NCI-H345 (cell line): Measurements from ENCODE around the gene FKBP7.
"Not testable (repeated sequence)": the region's sequence is repeated elsewhere in the genome, so short reads cannot be mapped to it uniquely, and the experiment has no call there.

ENCODE experiments used
- DNase-seq: peaks from one replicate; lab custom pipeline; 2025; lab: John Stamatoyannopoulos, UW

The FKBP7 gene

DNA sequence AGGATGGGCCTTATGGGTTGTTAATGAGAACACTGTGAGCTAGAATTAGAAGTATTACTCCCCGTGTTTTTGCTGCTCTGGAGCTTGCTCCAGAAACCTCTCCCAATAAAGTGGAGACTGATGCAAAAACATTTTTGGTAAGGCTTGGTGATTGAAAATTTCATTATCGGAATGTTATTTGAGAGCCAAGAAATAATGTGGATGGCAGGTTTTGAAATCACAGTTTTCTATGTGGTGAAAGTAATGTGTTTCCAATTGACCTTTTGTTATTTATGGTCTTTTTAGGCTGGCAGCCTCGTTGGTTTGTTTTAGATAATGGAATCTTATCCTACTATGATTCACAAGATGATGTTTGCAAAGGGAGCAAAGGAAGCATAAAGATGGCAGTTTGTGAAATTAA, 7.0 kb upstream of the FKBP7 start:
- no peak for DNase-seq

DNA sequence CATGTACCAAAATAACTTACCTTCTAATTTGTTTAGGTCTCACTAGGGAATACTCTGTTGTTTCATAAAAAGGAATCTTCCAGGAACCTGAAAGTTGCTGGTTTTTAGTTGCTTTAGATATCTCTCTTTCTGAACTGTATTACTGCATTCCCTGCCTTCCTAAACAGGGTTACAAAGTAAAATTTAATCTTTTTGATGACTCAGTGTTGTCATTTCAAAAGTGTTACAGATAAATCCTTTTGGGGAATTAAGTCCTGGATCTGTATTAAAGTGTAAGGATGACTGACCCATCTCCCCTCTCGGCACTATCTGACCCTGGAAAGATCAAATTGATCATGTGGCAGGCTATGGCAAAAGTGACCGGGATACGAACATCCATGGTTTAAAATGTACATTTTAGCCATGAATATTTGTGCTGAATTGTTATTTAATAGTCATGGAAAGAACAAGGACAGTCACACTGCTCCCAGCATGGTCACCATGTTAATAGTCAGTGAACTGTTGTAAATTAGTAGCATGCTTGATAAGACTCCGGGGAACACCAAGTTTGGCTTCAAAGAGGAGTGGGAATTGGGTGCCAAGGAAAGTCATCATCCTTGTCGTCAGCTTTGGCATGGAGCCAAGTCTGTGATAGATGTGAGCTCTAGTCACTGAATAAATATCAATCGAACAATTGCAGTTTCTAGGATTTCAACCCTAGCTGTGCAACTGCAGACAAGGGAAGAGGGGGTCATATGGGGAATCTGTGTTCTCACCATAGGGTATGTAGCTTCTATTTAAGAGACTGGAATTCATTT, 6.0 kb upstream of the FKBP7 start:
- DNase-seq, result peak; percentile 92

DNA sequence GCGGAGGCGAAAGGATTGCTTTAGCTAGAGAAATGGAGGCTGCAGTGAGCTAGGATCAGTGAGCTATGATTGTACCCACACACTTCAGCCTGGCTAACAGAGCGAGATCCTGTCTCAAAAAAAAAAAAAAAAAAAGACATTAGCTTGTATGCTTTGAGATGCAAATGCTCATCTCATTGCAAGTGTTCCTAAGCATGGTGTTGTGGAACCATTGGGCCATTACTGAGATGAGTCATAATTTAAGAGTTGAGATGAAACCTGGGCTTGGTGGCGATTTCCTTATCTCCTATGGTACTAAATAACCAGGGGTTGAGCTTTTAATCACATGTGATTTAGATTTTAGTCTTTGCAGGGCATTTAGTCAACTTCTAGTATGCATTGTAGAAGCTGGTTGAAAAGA, 4.0 kb upstream of the FKBP7 start:
- peak; percentile 38 for DNase-seq

DNA sequence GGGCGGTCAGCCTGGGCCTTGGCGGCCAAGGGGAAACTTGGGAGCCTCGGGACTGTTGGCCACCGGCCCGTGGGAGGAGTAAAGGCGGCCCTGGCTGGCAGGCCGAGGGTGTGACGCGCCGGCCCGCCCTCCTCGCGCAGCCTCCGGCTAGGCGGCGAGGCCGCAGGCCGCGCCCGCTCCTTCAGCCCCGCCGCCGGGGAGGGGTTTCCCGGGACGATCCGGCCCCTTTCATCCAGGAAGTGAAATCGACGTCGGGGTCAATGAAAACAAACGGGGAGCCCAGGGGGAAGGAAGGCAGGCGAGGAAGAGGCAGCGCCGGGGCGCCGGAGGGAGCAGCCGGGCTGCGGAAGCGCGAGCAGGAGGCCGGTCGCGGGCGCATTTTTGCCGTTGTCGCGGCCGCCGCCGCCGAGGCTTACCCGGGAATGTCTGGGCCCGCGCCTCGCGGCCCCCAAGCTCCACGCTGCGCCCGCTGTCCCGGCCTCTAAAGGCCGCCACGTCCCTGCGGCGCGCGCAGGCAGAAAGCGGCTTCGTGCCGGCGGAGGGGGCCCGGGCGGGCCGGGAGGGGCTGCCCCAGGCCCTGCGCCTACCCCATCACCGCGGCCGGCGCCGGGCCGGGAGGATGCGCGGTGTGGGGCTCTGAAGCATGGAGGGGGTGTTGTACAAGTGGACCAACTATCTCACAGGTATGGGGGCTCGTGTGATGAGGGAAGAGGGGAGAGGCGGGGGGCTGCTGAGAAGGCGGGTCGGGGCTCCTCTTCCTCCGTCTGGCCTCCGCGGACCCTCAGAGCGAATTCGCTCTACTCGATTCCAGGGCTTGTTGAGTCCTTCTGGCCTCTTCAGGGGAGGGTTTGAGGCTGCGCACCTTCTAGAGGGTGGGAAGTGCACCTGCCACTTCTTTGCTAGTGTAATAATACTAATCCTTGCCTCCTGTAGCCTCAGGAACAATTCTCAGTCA, 2.1 kb upstream of the FKBP7 start, which contains the start of gene PLEKHA3:
TSS of gene PLEKHA3 (plus strand) at position 231 of the 955 bp plus-strand sequence. CDS start at position 644, 413 bp downstream.
- peak; percentile 91 for DNase-seq

DNA sequence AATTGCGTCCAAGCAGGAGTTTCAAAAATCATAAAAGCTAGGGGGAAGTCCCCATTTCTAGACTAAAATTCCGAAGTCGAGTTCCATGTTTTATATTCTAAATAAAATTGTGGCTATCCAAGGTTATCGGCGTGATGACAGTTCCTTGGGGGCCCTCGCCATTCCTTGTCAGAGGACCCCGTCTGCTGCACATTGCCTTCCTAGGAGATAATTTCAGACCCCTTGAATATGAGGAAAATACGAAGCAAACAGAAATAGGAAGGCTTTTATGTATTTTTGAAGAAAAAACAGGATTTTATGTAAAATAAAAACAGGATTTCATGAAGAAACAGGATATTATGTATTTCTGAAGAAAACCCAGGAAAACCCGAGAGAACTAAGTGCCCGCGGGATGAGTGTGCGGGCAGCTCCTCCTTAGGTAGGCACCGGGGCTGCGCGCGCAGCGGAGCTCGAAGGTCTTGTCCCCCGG, 1.4 kb upstream of the FKBP7 start:
- no peak for DNase-seq

DNA sequence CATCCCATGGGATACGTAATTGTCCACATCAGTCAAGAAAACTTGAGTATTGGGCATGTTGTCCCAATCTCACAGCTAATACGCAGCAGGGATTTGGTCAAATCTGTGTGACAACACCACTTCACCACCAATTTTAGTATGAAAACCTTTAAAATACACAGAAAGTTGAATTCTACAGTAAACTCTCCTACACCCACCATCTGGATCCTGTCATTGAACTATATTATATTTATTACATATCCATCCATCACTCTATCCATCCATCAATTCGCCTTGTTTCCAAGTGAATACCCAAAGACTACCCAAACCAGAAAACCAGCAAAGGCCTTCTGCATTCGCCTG, 846 bp upstream of the FKBP7 start:
- no peak for DNase-seq

DNA sequence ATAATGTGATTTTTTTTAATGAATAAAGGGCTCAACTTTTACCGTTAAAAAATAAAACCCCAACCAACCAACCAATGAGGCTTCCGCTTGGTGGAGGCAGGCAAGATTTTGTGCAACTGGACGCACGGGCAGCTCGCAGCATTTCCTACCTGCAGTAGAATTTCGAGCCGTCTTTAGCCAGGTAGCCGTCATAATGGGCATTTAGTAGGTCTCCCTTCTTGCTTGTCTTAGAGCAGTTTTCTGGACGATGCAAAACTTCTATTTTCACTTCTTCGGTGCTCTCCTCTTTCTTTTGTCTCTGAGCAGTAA, 316 bp downstream of the FKBP7 start:
- peak; percentile 24 for DNase-seq

DNA sequence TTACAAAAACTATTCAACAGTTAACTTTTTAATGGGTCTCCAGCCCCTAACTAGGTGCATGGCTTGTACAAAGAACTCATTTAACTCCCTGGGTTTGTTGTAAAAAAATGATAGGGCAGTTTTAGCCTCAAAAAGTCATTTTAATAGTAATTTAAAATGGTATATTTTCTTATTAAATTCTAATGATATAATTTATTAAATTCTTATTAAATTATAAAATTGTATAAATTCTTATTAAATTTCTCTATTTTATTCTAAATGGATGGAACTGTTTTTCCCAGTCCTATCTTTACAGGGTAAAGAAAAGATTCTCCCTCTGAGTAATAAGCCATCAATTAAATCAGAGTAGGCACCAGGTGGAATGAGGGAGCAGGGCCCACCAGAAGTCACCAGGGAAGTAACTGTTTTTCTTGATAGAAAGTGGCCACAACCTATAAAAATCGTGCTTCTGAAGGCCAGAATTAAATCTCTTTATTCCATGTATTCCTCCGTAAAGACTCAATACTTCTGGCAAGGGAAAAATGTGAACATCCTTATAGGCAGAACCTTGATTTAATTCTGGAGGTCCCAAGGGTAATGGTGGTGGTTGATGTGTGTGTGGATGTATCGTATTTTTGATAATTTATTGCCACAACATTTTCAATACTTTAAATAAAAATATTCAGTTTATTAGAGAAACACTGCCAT, 814 bp downstream of the FKBP7 start:
- no peak for DNase-seq

DNA sequence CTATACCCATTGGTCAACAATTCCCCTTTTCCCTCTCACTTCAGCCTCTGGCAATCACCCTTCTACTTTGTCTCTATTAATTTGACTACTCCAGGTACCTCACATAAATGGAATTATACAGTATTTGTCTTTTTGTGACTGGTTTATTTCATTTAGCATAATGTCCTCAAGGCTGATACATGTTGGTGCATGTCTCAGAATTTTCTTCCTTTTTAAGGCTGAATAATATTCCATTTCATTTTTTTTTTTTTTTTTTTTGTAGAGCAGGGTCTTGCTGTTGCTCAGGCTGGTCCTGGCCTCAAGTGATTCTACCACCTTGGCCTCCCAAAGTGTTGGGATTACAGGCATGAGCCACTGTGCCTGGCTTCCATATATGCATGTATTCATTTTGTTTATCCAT, 1.9 kb downstream of the FKBP7 start:
- DNase-seq, result no peak

DNA sequence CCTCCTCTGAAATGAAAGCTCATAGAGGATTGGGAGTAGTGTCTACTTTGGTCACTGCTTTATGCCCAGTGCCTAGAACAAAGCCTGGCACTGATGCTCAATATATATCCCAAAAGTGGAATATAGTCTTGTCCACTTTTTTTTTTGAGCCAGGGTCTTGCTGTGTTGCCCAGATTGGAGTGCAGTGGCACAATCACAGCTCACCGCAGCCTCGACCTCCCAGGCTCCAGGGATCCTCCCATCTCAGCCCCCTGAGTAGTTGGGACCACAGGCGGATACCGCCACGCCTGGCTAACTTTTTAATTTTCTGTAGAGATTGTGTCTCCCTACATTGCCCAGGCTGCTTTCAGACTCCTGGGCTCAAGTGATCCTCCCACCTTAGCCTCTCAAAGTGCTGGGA, 3.8 kb downstream of the FKBP7 start:
- no peak for DNase-seq

DNA sequence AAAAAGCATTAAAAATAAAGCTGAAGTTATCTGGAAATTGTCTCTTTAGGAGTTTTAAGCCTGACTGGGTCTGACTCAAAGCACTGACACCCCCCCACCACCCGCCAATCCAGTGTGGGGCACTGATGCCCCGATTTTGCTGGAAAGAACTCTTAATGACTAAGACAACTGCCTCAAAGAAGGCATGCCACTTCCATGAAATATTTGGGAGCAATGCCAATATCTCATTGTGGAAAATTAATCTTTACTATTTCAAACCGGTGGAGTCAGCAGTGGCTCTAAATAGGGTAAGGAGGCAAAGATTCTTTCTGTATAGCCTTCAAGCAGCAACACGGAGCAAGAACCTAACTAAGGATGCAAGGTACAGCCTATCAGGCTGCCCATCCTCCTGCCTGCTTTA, 4.5 kb downstream of the FKBP7 start:
- no peak for DNase-seq

DNA sequence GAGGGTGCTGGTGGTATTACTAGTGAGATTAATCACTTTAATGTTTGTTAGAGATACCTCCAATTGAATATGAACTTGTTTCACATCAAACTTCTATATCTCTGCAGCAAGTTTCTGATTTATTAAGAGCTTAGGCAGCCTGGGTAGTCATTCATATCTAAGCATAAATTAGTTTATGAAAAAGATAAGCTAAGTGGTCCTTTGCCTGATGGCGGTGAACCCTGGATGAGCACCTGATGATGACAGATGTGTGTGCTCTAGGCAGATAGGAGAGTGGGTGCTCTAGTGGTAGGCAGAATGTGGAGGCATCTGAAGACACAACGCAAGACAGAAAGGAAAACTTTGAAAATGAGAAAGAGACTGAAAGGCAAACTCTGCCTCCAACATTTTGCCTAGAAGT, 5.0 kb downstream of the FKBP7 start:
- DNase-seq, result no peak

DNA sequence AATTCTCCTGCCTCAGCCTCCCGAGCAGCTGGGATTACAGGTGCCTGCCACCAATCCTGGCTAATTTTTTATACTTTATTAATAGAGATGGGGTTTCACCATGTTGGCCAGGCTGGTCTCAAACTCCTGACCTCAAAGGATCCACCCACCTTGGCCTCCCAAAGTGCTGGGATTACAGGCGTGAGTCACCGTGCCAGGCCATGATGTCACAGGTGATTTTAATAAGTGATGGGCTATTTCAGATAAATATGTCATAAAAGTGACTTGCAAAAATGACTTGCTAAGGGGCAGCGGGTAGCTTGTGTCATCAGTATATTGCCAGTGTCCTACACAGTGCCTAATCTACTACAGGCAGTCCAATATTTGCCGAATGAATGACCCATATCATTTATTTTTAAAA, 7.1 kb downstream of the FKBP7 start:
- DNase-seq, result not testable (repeated sequence)

DNA sequence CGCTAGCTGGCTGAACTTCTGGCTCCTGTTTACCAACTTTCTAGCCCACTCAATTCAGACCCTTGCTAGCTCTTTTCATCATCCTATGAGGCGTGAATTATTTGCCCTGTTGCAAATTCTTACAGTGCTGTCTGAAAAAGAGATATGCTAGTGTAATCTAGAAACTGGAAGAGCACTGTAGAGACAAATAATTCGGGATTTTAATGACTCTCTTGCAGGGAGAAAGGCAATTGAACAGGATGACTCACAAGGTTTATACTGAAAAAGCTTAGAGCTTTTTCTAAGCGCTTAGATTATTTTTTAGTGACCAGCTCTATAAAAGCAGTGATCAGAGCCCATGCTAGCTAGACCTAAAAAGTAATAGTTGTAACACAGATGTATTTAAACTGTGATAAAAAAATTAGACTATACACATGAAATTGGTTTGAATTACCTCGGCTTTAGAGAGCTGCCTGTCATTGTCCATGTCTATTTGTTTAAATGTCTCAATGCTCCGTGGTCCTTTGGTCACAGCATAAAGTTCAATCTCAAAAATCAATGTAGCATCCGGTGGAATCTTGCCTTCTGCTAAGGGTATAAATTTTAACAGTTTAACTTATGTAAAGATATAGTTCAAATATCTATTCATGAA, 9.1 kb downstream of the FKBP7 start:
- no peak for DNase-seq

DNA sequence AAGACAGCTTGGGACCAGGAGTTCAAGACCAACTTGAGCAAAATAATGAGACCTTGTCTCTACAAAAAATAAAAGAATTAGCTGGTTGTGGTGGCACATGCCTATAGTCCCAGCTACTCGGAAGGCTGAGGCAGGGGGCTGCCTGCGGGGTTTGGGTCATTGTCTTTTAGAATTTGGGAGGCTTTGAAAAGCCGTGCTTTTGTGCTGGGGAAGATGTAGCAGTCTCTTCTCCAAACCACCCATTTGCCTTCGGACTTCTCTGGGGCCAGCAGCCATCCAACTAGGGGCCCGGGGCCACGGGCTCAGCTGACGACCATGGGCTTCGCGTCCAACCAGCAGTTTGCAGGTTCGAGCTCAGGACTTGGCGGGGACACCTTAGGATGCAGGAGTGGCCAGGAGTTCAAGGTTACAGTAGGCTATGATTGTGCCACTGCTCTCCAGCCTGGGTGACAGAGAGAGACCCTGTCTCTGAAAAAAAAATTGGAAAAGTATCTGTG, 21.0 kb downstream of the FKBP7 start:
- no peak for DNase-seq

DNA sequence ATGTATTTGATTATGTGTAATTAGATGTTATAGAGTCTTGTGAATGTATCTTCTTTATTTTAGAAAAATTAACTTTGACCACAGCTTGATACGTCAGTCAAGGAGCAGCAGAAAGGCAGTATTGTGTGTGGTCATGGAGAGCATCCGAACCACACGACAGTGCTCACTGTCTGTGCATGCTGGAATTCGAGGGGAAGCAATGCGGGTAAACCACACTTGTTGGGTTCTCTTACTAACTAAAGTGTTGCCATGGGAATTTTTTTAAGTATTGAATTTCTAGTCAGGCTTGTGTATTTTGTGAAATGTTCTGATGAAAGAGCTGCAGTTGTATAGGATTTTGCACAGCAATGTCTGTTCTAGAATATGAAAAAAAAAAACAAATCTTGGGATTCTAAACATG, 22.5 kb downstream of the FKBP7 start:
- no peak for DNase-seq

DNA sequence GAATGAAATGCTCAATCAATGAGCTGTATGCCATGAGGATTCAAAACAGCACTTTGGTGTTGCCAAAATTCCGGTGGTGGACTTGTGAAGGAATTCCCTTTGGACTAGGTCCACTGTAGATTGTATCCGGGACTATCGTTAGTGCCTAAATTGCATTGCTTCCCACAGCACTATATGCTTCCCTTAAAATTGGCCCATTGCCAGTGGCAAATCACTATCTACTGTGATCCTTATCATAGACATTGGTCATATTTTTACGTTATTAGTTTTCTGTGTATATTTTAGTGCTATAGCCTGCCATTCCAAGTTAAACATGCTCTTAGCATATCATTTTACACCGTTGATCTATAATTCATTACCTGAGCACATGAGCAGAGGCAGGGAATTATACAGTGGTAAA, 25.5 kb downstream of the FKBP7 start:
- DNase-seq, result no peak

DNA sequence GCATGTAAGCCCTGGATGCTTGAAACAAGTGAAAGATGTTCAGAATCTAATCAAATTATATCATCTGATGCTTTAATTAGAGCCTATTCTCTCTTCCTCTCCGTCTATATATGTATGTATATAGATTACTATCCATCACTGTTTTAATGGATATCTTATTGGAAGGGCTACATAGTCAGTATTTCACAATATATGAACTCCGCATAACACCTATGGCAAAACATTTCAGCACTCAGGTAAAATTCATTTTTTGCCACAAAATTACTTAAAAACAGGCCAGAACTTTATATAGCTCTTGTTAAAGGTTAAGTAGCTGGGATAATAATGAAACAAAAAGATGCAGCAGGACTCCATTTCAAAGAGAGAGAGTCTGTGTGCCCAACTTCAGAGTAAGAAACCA, 26.1 kb downstream of the FKBP7 start:
- DNase-seq, result no peak

DNA sequence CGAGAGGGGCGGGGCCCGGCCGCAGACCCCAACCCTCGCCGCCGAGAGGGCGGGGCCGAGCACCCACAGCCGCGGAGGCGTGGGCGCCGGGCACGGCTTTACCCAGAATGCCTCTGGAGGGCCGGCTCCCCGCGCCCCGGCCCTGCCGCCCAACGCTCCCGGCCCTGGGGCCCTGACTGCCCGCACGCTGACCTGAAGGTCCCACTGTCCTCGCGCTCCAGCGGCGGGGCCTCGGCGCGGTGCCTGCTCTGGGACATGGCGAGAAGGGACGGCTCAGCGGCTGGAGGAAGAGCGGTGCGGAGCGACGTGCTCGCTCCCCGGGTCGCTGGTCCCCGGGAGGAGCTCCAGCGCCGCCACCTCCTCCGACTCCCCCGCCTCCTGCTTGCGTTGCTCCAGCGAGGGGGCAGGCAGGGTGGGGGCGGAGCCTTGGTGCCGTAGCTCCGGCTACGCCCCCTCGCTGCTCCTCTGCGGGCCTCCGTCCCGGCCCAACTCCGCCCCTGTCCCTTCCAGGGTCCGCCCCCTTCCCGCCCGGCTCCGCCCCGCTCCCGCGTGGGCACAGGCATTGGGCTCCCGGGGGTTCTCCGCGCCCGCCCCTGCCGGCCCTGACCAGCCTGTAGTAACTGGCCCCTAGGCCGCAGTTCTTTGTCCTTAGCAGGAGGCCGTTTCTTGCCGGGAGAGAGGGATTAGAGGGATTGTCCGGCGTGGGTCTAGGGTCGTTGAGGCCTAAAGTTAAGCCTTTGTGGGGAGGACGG, 27.4 kb downstream of the FKBP7 start, which contains the start of the genes PJVK and PRKRA:
TSS of gene PJVK (plus strand) at position 605 of the 752 bp plus-strand sequence. CDS start 2,032 bp downstream, outside the sequence.
TSS of gene PRKRA (minus strand) at position 402 of the 752 bp plus-strand sequence. CDS start at position 257, 145 bp downstream.
- DNase-seq, result peak; percentile 98

DNA sequence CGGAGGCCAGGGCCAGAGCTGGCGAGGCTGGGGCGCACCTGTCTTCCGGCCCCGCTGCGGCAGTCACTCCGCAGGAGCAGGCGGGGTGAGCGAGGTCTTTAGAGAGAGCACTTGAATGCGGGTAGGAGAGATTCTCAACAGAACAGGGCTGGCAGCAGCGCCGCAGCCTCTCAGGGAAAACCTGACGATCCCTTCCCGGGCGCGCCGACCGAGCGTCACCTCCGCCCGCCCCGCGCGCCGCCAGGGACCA, 28.0 kb downstream of the FKBP7 start:
- no peak for DNase-seq
